Measurements from ENCODE around the gene ACTL6A.

DNA sequence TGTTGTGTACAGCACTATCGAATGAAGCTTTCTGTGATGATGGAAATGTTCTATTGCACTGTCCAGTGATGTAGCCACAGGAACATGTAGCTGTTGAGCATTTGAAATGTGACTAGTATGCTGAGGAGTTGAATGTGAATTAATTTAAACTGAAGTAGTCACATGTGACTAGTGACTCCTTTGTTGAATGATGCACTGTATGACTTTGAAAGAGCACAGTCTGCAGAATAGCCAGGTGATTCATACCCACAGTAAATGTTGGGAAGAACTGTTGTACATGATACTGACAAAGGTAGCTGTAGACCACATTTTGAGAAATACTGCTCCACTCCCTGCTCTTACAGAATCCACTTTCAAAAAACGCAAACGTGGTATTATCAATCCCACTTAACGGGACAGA lies 34.0 kb upstream of the ACTL6A start:
- TF ChIP-seq, protein P1, sequence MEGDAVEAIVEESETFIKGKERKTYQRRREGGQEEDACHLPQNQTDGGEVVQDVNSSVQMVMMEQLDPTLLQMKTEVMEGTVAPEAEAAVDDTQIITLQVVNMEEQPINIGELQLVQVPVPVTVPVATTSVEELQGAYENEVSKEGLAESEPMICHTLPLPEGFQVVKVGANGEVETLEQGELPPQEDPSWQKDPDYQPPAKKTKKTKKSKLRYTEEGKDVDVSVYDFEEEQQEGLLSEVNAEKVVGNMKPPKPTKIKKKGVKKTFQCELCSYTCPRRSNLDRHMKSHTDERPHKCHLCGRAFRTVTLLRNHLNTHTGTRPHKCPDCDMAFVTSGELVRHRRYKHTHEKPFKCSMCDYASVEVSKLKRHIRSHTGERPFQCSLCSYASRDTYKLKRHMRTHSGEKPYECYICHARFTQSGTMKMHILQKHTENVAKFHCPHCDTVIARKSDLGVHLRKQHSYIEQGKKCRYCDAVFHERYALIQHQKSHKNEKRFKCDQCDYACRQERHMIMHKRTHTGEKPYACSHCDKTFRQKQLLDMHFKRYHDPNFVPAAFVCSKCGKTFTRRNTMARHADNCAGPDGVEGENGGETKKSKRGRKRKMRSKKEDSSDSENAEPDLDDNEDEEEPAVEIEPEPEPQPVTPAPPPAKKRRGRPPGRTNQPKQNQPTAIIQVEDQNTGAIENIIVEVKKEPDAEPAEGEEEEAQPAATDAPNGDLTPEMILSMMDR (IDR thresholded peaks at IDR 0.05) = no peak
- TF ChIP-seq POLR2A (IDR thresholded peaks at IDR 0.05) (no peak), POLR2AphosphoS5 (IDR thresholded peaks at IDR 0.05) (no peak)

Data from prostate gland (tissue), 2 donors.